SU-DHL-6 (cell line): ENCODE measurements around the gene PHIP.

ENCODE experiments used
- H2AFZ ChIP-seq: fragments of 200-600 bp; sonication (generic); 2 replicates; pipeline ENCODE4 v1.6.1; 2014; ENCODE audit warnings: low read depth, mild to moderate bottlenecking, moderate library complexity, mixed read lengths, antibody characterized with exemption, low read length; ENCODE audit not compliant: severe bottlenecking
- H3F3A ChIP-seq: fragments of 200-600 bp; shearing (Covaris generic); 2 replicates; pipeline ENCODE4 v1.6.0; 2016; ENCODE audit warnings: antibody characterized with exemption, mild to moderate bottlenecking; ENCODE audit not compliant: insufficient read depth
- H3K27ac ChIP-seq: fragments of 200-600 bp; sonication (generic); 2 replicates; pipeline ENCODE4 v1.5.1; 2016; ENCODE audit warnings: low read depth, mild to moderate bottlenecking, low read length, moderate library complexity, mixed read lengths
- H3K27me3 ChIP-seq: fragments of 200-600 bp; sonication (generic), shearing (Covaris generic); 2 replicates; pipeline ENCODE4 v1.6.0; 2014; ENCODE audit warnings: mild to moderate bottlenecking, low read length
- H3K36me3 ChIP-seq: fragments of 200-600 bp; sonication (generic); 2 replicates; pipeline ENCODE4 v1.6.1; 2014; ENCODE audit warnings: mild to moderate bottlenecking, low read length, mixed read lengths
- H3K4me2 ChIP-seq: fragments of 300-600, 200-600 bp; shearing (Covaris generic), sonication (generic); 2 replicates; pipeline ENCODE4 v1.6.0; 2014; ENCODE audit warnings: low read length, low read depth, mild to moderate bottlenecking; ENCODE audit not compliant: poor library complexity, severe bottlenecking
- H3K4me3 ChIP-seq: fragments of 200-600 bp; sonication (generic); 2 replicates; pipeline ENCODE4 v1.5.1; 2014; ENCODE audit warnings: antibody characterized with exemption, low read length, mild to moderate bottlenecking, mixed read lengths; ENCODE audit not compliant: insufficient read depth, poor library complexity, severe bottlenecking
- H3K79me2 ChIP-seq: fragments of 200-600 bp; sonication (generic); 2 replicates; pipeline ENCODE4 v1.6.1; 2014; ENCODE audit warnings: mild to moderate bottlenecking, low read length, moderate library complexity; ENCODE audit not compliant: insufficient read depth
- H3K9ac ChIP-seq: fragments of 200-600 bp; sonication (generic); 2 replicates; pipeline ENCODE4 v1.7.0; 2014; ENCODE audit warnings: mild to moderate bottlenecking, low read length
- H3K9me2 ChIP-seq: fragments of 200-600 bp; sonication (generic); replicated peaks from 2 replicates; pipeline ENCODE4 v1.6.1; 2014; ENCODE audit warnings: low read length; ENCODE audit not compliant: insufficient read depth
- H3K9me3 ChIP-seq: fragments of 200-600 bp; sonication (generic); 2 replicates; pipeline ENCODE4 v1.6.1; 2014; ENCODE audit warnings: low read length, mixed read lengths; ENCODE audit not compliant: insufficient read depth
- H4K20me1 ChIP-seq: fragments of 200-600 bp; sonication (generic); 2 replicates; pipeline ENCODE4 v1.6.1; 2014; ENCODE audit warnings: low read depth, mild to moderate bottlenecking, antibody characterized with exemption, low read length, moderate library complexity, mixed read lengths
- EZH2phosphoT487 ChIP-seq: fragments of 200-600 bp; sonication (generic), shearing (Covaris generic); conservative IDR thresholded peaks from 2 replicates; pipeline ENCODE4 v1.6.1; 2018; ENCODE audit warnings: mild to moderate bottlenecking, antibody characterized with exemption, low read length, moderate library complexity, mixed read lengths
- TF ChIP-seq, protein P1 (sequence below): fragments of 200-600 bp; sonication (generic); IDR thresholded peaks from one replicate; pipeline ENCODE4 v1.5.1; 2017; ENCODE audit warnings: antibody characterized with exemption, mild to moderate bottlenecking, low read length, moderate library complexity; ENCODE audit not compliant: insufficient read depth, poor library complexity, severe bottlenecking

Gene PHIP

DNA sequence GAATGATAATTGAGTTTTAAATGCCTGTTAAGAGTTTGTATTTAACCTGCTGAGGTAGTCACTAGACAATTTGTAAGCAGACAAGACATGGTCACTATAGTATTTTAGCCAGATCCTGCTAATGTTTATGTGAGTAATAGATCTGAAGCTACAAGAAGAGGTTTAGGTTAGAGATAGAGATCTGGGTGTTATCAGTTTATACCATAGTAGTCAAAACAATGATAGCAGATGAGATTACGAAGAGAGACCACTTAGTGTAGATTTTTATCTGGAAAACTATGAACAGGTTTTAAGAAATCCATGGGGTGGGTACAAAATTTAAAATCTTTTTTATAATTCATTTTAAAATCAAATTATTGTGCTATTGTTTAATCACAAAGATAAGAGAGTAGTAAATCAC is 47.5 kb downstream of the PHIP start:
- H3K27ac ChIP-seq = no peak overlapping the region
- no peaks in the 10 kb centered on the region for H3K9me2 ChIP-seq
- H3F3A ChIP-seq = no peaks in the 10 kb centered on the region
- no peak overlapping the region for H2AFZ ChIP-seq
- no peaks in the 10 kb centered on the region for H3K9me3 ChIP-seq
- no peaks in the 10 kb centered on the region for H3K27me3 ChIP-seq
- no peak overlapping the region for H3K4me2 ChIP-seq
- no peak overlapping the region for H3K4me3 ChIP-seq
- TF ChIP-seq, protein P1, sequence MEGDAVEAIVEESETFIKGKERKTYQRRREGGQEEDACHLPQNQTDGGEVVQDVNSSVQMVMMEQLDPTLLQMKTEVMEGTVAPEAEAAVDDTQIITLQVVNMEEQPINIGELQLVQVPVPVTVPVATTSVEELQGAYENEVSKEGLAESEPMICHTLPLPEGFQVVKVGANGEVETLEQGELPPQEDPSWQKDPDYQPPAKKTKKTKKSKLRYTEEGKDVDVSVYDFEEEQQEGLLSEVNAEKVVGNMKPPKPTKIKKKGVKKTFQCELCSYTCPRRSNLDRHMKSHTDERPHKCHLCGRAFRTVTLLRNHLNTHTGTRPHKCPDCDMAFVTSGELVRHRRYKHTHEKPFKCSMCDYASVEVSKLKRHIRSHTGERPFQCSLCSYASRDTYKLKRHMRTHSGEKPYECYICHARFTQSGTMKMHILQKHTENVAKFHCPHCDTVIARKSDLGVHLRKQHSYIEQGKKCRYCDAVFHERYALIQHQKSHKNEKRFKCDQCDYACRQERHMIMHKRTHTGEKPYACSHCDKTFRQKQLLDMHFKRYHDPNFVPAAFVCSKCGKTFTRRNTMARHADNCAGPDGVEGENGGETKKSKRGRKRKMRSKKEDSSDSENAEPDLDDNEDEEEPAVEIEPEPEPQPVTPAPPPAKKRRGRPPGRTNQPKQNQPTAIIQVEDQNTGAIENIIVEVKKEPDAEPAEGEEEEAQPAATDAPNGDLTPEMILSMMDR = no peak
- no peak for TF ChIP-seq EZH2phosphoT487
- no peak overlapping the region for H3K9ac ChIP-seq
- peaks cover 73% of the 10 kb centered on the region for H3K79me2 ChIP-seq
- peaks cover 19% of the 10 kb centered on the region; the same call in 1 of the 2 replicates for H4K20me1 ChIP-seq
- H3K36me3 ChIP-seq = peaks cover 20% of the 10 kb centered on the region; the same call in 1 of the 2 replicates

DNA sequence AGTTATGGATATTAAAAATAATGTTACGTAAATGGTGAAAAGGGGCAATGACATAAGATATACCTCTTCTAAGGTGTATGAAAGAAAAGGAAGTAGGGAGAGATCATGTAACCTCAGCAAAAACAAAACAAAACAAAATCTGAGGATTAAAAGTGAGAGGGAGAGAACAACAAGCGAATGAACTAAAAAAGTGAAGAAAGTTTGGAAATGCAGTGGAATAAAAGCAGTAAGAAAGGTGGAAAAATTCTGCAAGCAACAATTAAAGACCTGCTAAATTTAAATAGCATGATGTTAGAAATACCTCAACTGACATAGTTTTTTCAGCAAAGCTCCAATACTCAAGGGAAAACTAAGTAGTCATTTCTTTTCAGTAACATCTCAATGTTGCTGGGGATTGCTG is 48.0 kb downstream of the PHIP start:
- H3K9ac ChIP-seq = no peak overlapping the region
- H2AFZ ChIP-seq = no peak overlapping the region
- no peak overlapping the region for H3K4me3 ChIP-seq
- no peak for TF ChIP-seq EZH2phosphoT487
- TF ChIP-seq, protein P1 = no peak
- H3K79me2 ChIP-seq = peaks cover 73% of the 10 kb centered on the region
- H3F3A ChIP-seq = no peaks in the 10 kb centered on the region
- no peaks in the 10 kb centered on the region for H3K27me3 ChIP-seq
- no peak overlapping the region for H3K27ac ChIP-seq
- no peaks in the 10 kb centered on the region for H3K9me2 ChIP-seq
- H3K36me3 ChIP-seq = peaks cover 23% of the 10 kb centered on the region; the same call in 1 of the 2 replicates
- peaks cover 19% of the 10 kb centered on the region; the same call in 1 of the 2 replicates for H4K20me1 ChIP-seq
- no peak overlapping the region for H3K4me2 ChIP-seq
- H3K9me3 ChIP-seq = no peaks in the 10 kb centered on the region

DNA sequence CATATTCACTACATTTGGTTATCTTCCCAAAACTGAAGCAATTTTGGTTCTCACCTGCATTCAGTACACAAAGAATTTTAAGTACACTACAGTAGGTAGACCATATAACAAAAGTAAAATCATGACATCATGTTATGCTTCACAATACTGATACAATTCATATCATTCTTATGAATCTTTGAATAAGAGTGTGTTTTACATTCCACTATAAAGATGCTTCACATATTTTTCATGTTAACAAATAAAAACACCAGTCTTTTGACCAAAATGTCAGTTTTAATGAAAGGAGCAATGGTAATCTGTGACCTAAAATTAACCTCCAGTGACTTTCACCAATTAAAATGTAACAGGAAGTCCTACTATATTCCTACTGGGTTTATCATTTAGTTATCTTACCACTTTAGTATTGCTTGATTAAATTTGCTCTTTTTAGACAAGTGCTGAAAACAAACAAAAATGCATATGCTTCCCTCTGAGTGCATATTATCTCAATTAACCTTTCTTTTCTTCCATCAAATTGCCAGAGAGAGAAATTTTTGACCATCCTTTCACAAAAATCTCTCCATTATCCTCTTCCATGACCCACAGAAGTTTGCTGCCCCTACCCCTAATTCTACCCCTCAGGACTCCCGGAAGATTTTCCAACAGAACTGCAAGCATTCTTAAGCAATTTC is 49.3 kb downstream of the PHIP start:
- Histone ChIP-seq H3K36me3 (peaks cover 28% of the 10 kb centered on the region), H3K9ac (no peak overlapping the region), H3K27ac (no peak overlapping the region), H2AFZ (no peak overlapping the region), H3K4me3 (no peak overlapping the region), H4K20me1 (peaks cover 19% of the 10 kb centered on the region; the same call in 1 of the 2 replicates), H3K9me2 (no peaks in the 10 kb centered on the region), H3K79me2 (peaks cover 67% of the 10 kb centered on the region), H3K9me3 (no peaks in the 10 kb centered on the region), H3K27me3 (no peaks in the 10 kb centered on the region), H3K4me2 (no peak overlapping the region), H3F3A (no peaks in the 10 kb centered on the region)
- TF ChIP-seq, protein P1 = no peak
- TF ChIP-seq EZH2phosphoT487 = no peak
